Fibroblast of skin of left biceps (primary cell): ENCODE results near the gene STOX2.
"Not testable (repeated sequence)": the region's sequence is repeated elsewhere in the genome, so short reads cannot be mapped to it uniquely, and the experiment has no call there.

Experiments used
- DNase-seq, 2 experiments: peaks; one replicate each; pipeline ENCODE4 v3.0.0-alpha.2; 2013; ENCODE audit warnings: low read depth in 2 of 2

The STOX2 gene

DNA sequence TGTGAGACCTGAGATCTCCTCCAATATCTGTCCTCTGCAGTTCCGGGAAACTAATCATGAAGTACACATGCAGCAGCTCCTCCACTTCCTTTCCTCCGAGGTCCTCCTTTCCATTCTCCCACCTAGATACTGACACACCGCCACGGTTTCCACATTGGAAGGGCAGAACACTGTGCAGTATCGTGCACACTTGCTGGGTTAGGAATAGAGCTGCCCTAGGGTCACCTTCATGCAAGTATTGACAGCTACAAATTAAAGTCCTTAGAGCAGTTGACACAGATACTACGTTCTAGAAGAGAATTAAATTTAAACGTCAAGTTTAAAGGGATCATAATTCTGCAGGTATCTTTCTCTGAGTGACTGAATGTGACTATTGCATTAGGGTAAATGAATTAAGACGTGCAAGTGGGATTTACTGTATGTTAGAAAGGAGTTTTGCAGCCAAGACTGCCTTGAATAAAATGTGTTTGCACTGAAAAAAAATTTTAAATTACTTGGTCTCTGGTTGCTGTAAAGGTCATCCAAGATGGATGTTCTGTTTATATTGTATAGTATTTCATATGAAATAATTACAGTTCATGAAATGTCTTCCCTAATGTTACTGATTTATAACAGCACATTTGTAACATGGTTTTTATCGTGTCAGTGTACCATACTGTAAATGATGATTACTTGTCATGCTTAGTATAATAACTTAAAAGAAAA lies 117.7 kb downstream of the STOX2 start:
- DNase-seq = no peak

DNA sequence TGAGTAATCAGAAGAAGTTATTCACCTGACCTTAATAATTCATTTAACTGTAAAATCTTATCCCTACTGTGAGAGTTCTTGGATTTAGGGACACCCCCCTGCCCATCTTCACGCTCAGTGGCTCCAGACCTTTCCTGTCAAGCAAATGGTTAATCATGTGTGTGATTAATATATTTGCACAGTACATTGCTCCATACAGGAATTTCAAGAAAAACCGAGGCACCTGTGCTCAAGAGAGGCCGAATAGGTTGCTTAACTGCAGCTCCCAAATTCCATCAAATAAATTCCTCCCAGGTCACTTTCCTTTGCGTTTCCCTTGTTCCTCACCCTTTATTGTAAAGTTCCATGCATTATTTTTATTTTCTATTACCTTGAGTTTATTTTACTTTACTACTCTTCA lies 119.5 kb downstream of the STOX2 start:
- DNase-seq = no peak

DNA sequence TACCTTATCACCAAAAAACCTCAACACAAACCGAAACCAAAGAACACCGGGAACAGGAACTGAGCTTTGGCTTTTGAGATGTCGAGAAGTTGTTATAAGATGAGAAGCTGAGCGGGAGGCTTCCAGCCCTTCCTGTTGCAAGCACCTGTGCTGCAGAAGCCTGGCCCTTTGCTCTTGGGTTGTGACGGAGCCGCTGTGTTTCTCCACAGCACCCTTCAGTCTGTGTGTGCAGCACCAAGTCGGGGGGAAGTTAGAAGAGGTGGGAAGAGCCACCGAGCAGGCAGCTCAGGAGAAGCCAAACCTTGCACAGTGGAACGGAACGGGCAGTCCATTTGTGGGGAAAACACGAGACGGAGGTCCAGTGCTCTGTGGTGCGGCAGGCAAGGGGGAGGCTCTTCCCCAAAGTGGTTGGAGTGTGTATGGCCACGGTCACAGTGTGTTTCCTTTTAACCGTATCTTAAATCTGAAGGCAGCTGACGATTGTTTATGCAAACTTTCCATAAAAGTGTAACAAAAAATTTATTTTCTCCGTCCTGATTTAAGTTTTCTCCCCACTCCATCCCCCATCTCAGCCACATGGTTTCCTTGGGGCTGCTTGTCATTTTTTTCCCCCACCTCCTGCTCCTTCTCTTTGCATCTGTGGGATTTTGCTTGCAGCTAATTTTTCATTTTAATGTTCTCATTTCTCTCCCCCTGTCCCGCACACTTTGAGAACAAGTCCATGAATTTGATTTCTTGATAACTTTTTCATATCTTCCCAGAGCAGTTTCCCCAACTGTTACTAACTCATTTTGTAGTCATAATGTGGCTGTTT lies 123.7 kb downstream of the STOX2 start:
- DNase-seq = no peak

DNA sequence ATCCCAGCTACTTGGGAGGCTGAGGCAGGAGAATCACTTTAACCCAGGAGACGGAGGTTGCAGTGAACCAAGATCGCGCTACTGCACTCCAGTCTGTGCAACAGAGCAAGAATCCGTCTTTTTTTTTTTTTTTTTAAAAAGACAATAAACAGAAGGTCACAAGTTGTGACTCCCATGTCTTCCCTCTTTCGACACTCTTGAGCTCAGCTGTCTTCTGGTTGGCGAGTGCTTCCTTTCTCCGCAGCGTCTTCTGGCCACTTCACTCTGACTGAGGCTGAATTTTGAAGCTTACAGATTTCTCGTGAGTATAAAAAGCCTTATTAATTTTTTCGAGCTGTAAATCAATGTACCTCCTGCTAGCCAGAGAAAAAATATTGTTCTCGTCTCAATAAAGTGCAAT lies 124.9 kb downstream of the STOX2 start:
- DNase-seq = no peak

DNA sequence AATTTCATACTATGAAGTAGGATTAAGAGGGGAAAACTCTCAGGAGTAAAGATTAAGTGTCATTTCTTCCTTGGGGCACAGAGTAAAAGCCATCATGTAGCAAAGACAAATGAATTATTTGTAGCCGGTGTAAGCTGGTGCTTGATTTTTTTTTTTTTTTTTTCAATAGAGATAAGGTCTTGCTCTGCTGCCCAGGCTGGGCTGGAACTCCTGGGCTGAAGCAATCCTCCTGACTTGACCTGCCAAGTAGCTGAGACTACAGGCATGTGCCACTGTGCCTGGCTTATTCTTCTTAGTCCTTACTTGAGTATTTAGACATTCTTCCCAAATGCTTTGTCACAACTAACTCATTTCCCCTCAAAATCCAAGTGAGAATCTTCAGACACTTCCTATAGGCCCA lies 125.7 kb downstream of the STOX2 start:
- DNase-seq = no peak

DNA sequence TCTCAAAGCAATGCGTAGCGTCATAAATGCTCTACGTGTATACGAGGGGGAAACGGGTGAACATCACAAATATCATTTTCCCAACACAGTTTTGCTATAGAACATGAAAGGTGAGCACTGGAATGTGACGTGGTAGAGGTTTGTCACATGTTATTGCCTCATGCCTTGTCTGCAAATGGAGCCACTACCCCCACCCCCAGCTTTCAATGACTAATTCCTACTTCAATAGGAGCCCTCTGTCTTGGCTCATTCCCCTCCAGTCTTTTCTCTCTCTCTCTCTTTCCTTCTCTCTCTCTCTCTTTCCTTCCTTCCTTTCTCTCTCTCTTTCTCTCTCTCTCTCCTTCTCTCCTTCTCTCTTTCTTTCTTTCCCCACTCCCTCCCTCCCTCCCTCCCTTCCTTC lies 127.0 kb downstream of the STOX2 start:
- DNase-seq = no peak

DNA sequence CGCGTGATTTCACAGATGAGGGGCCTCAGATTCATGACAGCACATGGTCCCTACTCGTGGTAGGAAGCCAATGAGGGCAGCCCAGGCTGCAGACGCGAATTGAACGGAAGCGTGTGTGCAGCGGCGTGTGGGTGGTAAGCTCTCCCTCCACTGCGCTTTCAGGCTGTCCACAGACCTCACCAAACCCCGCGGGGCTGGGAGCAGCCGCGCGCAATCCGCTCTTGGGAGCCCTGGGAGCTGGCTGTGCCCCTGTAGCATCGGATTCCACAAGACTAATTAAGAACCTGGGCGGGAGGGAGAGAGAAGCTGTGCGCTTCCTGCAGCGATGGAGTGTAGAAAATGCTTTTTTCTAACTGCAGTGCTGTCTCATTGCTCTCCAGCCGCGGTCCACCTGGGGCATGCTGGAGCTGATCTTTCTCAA lies 134.9 kb downstream of the STOX2 start:
- no peak for DNase-seq

DNA sequence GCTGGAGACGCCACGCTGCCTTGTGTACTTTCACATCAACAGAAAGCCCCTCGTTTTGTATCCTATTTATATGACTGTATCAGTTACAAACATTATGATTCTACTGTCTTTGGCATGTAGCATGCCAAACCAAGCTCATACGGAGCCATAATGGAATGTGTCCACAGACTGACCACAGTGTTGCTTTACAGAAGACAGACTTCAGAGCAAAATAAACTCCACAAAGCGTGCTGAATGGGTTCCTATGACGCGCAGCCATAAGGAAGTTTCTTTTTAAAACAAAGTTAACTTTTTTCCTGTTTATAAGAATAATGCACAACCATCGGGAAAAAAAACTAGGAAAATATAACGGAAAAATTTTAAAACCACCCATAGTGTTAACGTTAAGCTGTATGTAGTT lies 136.0 kb downstream of the STOX2 start:
- no peak for DNase-seq

DNA sequence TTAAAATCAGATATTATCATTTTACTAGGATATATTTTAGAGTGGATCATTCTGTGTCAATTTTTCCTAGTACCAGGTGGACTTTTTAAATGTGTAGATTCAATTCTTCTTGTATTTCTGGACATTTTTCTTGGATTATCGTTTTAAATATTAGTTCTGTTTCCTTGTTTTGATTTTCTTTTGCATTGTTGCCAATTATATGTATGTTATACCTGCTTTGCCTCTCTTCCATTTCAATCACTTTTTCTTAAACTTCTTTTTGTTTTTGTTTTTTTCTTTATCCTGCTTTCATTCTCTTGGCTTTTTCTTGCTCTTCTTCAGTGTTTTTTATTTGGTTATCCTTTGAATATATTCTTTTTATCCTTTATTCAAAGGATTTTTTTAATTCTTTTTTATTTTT lies 141.0 kb downstream of the STOX2 start:
- no peak for DNase-seq

DNA sequence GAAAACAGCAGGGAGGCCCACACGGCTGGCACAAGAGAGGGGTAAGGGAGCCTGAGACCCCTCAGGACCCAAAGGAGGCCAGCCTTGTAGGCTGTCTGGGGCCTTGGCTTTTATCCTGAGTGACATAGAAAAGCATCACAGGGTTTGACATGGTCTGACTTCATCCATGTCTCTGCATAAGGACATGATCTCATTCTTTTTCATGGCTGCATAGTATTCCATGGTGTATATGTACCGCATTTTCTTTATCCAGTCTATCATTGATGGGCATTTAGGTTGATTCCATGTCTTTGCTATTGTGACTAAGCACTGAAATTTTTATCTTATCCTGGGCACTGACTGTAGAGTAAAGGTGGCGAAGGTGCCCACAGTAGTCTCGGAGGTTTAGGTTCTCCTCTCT lies 146.2 kb downstream of the STOX2 start:
- not testable (repeated sequence) for DNase-seq

DNA sequence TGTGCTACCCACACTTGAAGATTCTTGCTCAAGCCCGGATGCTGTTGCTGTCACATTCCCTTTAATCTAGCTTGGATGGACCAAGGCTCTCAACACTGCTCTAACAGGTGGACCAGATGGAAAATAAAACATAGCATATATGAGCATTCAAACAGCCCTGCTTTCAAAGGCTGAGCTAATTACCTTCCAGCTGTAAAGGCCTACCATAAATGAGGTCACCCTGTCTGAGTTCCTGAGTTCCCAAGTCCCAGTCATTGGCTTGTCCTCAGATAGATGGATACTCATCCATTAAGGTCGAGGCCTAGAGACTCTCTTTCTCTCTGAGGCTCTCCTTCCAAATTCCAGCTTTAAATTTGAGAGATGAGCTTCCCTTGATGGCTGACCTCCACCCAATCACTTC lies 147.5 kb downstream of the STOX2 start:
- no peak for DNase-seq

DNA sequence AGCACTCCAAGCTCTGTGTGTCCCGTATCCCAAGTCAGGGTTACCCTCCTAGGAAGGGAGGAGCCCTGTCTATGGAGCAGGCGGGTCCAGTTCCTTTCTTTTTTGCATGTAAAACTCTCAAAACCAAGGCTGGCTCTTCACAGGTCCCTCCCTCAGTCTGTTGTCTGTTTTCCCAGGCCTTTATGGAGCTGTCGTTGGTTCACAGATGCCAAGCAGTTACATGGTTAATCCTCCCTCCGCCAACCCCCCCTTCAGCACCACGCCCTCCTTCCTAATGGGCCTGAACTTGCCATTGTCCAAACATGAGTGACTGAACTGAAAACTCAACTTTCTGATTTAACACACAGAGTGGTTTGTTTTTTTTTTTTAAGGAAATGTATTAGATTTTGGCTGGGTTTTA lies 148.3 kb downstream of the STOX2 start:
- no peak for DNase-seq

DNA sequence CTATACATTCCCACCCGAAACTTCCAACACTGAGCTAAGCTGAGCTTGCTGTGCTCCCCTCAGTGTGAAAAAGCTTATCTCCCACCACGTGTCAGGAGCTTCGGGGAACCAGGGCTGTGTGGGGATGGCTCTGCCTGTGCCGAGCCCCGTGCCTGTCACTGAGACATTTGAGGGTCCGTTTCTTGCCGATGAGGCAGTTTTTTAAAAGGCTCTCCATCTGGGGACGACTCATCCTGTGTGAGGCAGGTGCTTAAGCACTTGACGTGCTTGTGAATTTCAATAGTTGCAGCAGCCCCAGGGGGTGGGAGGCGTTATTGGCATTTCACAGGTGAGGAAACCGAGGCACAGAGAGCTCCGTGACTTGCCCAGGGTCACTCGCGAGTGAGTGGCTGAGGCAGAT lies 151.8 kb downstream of the STOX2 start:
- no peak for DNase-seq

DNA sequence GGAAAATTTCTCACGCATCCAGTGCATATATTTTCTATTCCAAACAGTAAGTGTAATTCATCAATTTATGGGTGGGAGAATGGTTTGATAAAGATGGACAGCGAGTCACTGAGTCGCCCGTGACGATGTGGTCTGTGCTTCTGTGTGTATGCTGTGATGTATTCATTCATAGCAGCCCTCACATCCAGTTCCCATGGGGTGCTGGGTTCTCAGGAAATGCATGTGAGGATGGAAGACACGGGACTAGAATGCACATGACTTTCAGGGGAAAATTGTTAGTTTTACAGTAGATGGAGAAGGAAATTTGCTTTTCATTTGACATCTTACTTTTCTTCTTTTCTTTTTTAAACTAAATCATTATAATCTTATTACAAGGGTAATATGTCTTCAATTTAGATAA lies 152.9 kb downstream of the STOX2 start:
- no peak for DNase-seq

DNA sequence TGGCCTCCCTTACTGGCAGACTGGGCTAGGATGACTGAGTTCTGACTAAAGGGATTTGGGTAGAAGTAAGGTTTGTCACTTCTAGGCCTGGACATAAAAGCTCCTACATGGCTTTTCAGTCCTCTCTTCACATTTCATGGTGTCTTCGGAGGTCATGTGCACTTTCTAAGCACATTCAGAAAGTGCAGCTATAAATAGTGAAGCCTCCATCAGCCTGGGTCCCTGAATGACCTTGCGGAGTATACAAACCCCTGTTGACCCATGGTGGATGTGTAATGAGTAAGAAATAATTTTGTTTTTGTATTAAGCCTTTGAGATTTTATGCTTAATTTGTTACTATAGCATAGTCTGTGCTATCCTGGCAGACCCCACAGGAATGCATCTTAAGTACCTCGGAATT lies 154.0 kb downstream of the STOX2 start:
- DNase-seq = no peak

DNA sequence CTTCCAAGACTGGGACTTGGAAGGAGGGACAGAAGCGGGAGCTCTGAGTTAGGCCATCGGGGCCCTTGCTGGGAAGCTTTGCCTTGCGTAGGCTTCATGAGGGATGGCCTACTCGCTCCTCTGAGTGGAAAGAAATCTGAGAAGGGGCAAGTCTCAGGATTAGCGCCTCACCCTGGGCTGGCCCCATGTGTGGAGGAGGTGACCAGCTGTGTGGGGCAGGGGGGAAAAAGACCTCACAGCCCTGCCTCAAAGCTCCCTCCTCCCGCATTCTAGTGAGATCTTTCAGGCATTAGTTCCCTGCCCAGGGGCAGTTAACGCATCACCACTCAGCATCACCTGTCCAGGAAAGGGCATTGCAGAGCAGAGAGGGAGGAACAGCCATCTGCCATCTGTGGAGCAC lies 156.5 kb downstream of the STOX2 start:
- no peak for DNase-seq

DNA sequence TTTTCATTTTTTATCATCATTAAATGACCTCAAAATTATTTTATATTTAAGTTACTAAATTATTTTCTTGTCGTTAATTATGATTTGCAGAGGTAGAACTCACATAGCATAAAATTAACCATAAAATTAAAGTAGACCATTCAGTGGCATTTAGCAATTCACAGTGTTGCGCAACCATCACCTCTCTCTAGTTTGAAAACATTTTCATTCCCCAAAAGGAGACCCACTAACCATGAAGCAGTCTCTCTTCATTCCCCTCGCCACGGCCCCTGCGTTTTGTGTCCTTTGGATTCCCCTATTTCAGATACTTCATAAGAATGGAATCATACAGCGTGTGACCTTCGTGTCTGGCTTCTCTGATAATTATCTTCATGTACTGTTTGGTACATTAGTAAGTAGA lies 157.7 kb downstream of the STOX2 start:
- DNase-seq = no peak

DNA sequence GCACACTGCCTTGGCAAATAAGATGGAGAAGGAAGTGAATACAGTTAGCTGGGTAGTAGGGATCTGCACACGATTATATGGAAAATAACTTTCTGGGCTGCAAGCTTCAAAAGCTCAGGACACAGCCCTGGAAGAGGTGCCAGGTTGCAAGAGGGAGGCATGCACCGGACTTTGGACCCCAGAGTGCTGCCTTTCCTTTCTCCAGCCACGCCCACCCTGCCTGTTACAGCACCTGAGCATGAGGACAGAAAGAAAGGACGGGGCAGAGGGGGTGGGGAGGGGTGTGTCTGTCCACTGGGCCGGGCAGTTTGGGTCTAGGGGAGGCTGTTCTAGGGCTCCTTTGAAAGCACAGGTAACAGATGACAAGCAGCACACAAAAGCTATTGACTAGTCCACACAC lies 159.8 kb downstream of the STOX2 start:
- no peak for DNase-seq

DNA sequence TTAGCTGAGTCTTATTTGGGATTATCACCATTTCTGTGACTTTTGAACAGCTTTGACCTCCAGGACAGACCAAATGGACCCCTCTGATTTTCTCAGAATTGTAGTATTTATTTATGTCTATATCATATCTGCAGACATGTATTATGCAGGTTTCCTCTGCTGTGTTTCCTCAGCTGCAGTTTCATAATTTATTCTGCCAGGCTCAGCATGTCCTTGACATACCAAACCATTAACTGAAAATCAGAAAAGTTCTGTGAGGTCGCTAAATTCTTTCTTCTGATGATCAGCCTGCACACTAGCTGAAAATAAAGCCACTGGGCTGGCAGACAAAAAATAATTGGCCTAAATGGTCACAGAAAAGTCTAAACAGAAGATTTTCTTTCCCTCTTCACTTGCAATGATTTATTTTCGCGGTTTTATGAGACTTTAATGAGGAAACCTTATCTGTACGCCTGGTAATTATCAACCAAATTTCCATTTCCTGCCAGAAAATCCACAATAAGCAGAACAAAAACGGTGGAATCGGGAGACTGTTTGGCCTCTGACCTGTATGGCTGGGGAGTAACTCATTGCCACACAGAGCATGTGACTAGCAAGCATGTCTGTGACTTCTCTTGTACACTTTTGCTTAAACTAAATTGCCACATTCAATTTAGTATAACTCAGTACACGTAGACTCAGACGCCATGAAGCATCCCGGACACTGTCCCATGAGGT lies 161.6 kb downstream of the STOX2 start:
- no peak for DNase-seq

DNA sequence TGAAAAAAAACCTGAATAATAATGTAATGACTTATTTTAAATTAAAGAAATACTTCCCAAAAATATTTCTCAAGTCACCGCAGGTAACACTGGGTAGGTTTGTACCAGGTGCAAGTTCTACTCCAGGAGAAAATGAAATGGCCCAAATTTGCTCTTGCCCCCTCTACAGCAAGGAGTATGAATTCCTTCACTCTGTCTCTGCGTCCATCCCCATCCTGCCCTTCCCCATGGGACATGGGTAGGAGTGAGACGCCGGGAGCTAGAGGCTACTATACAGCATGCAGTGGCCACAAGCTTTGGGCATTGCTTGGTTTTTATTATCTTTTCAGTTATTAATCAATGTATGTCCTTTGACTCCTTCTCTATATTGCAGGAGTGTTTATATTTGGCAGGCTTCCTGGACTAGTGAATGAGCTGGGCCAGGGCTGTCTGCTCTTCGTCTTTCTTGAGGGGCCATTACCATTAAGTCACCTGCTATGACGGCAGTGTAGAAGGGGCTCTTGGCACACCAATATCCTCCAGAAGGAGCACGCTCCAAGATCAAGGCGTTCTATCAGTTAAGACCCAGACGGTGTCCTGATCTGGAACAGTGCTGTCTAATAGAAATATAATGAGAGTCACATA lies 162.9 kb downstream of the STOX2 start:
- no peak for DNase-seq
